ENCODE results near the gene DHX8.
A peak's percentile ranks its signal among the peaks of the same experiment; 100 is the strongest.

DHX8 gene

GRCh38 chr17:43543300-43543699, 59.5 kb downstream of the DHX8 start:
- no peak for TF ChIP-seq PAX5 (IDR thresholded peaks at IDR 0.05; ENCODE audit: insufficient read depth, low read length, severe bottlenecking)
- TF ChIP-seq TAF1 (IDR thresholded peaks at IDR 0.05; ENCODE audit: low read depth, low read length), result no peak
- TF ChIP-seq POLR2AphosphoS5 (IDR thresholded peaks at IDR 0.05; ENCODE audit: low read depth, low read length), result no peak
- no peak for TF ChIP-seq POU2F2 (IDR thresholded peaks at IDR 0.05; ENCODE audit: low read depth, low read length)
- TF ChIP-seq POLR2A (IDR thresholded peaks at IDR 0.05; ENCODE audit: low read depth, low read length), result no peak
- no peak for TF ChIP-seq SPI1 (IDR thresholded peaks at IDR 0.05; ENCODE audit: low read depth, low read length)
- FAIRE-seq (no peak), DNase-seq (ENCODE audit: insufficient read length, low spot score) (no peak)

GRCh38 chr17:43543771-43544575, 60.2 kb downstream of the DHX8 start:
- FAIRE-seq, result no peak
- TF ChIP-seq TAF1 (IDR thresholded peaks at IDR 0.05; ENCODE audit: low read depth, low read length), result no peak
- peak; percentile 21; the same call in 1 of the 2 replicates for TF ChIP-seq SPI1 (IDR thresholded peaks at IDR 0.05; ENCODE audit: low read depth, low read length)
- DNase-seq (ENCODE audit: insufficient read length, low spot score), result no peak

- TF ChIP-seq POLR2A (IDR thresholded peaks at IDR 0.05; ENCODE audit: low read depth, low read length), result no peak
- TF ChIP-seq POLR2AphosphoS5 (IDR thresholded peaks at IDR 0.05; ENCODE audit: low read depth, low read length), result no peak
- TF ChIP-seq POU2F2 (IDR thresholded peaks at IDR 0.05; ENCODE audit: low read depth, low read length), result no peak
- no peak for TF ChIP-seq TAF1 (IDR thresholded peaks at IDR 0.05; ENCODE audit: low read depth, low read length)
- no peak for TF ChIP-seq SPI1 (IDR thresholded peaks at IDR 0.05; ENCODE audit: low read depth, low read length)
- no peak for TF ChIP-seq PAX5 (IDR thresholded peaks at IDR 0.05; ENCODE audit: insufficient read depth, low read length, severe bottlenecking)
- DNase-seq (ENCODE audit: insufficient read length, low spot score) (no peak), FAIRE-seq (no peak)
Measured at GRCh38 chr17:43545383-43545632, 61.5 kb downstream of the DHX8 start.

DNA sequence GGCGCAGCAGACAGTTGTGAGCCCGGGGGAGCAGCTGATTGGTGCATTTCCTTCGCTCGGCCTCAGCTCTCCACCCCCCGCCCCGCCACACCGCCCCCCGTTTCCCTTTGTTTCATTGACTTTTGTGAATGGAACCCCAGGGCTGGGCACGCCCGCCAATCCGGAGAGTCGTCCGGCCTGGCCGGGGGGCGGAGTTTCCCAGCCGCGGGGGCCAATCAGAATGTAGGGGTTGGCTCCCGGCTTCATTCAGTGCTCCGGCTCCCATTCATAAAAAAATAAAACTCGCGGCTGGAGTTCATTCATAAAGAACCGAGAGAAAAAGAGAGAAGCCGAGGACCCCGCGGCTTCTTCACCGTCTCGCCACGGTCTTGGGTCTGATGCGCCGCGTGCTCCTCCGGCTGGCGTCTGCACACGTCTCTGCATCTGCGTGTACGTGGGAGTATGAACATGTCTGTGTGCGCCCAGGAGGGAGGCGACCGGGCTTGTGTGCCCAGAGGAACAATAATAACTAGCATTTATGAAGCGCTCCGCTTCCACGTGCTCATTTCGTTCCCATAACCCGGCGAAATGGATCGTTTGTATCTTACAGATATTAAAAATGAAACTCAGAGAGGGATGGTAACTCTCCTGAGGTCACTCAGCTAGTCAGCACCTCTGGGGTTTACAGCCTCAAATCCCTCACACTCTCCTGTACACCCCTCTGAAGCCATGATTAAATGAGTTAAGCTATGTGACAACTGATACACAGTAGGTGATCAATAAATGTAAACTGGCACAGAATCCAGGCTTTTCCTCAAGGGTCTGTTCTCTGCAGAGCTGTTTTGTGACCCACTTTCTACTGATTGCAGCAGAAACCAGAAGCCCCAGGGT, 62.8 kb downstream of the DHX8 start, which contains the start of gene ETV4:
Gene ETV4 (minus strand): TSS at position 22 of the 870 bp plus-strand sequence. CDS start 723 bp downstream, outside the sequence.
- TF ChIP-seq PAX5 (IDR thresholded peaks at IDR 0.05; ENCODE audit: insufficient read depth, low read length, severe bottlenecking) (no peak), POLR2A (IDR thresholded peaks at IDR 0.05; ENCODE audit: low read depth, low read length) (no peak), POU2F2 (IDR thresholded peaks at IDR 0.05; ENCODE audit: low read depth, low read length) (no peak), SPI1 (IDR thresholded peaks at IDR 0.05; ENCODE audit: low read depth, low read length) (no peak), TAF1 (IDR thresholded peaks at IDR 0.05; ENCODE audit: low read depth, low read length) (no peak), POLR2AphosphoS5 (IDR thresholded peaks at IDR 0.05; ENCODE audit: low read depth, low read length) (no peak)
- DNase-seq (ENCODE audit: insufficient read length, low spot score) (peak; percentile 94), FAIRE-seq (peak; percentile 57)

GRCh38 chr17:43547189-43547550, 63.4 kb downstream of the DHX8 start:
- no peak for DNase-seq (ENCODE audit: insufficient read length, low spot score)
- FAIRE-seq, result no peak
- TF ChIP-seq SPI1 (IDR thresholded peaks at IDR 0.05; ENCODE audit: low read depth, low read length) (no peak), POU2F2 (IDR thresholded peaks at IDR 0.05; ENCODE audit: low read depth, low read length) (no peak), POLR2AphosphoS5 (IDR thresholded peaks at IDR 0.05; ENCODE audit: low read depth, low read length) (no peak), PAX5 (IDR thresholded peaks at IDR 0.05; ENCODE audit: insufficient read depth, low read length, severe bottlenecking) (no peak)

- DNase-seq (ENCODE audit: insufficient read length, low spot score) (no peak), FAIRE-seq (no peak)
- TF ChIP-seq POU2F2 (IDR thresholded peaks at IDR 0.05; ENCODE audit: low read depth, low read length) (no peak), PAX5 (IDR thresholded peaks at IDR 0.05; ENCODE audit: insufficient read depth, low read length, severe bottlenecking) (no peak), SPI1 (IDR thresholded peaks at IDR 0.05; ENCODE audit: low read depth, low read length) (no peak), POLR2A (IDR thresholded peaks at IDR 0.05; ENCODE audit: low read depth, low read length) (no peak), TAF1 (IDR thresholded peaks at IDR 0.05; ENCODE audit: low read depth, low read length) (no peak), POLR2AphosphoS5 (IDR thresholded peaks at IDR 0.05; ENCODE audit: low read depth, low read length) (no peak)
Measured at GRCh38 chr17:43547659-43548256, 64.0 kb downstream of the DHX8 start.

DNA sequence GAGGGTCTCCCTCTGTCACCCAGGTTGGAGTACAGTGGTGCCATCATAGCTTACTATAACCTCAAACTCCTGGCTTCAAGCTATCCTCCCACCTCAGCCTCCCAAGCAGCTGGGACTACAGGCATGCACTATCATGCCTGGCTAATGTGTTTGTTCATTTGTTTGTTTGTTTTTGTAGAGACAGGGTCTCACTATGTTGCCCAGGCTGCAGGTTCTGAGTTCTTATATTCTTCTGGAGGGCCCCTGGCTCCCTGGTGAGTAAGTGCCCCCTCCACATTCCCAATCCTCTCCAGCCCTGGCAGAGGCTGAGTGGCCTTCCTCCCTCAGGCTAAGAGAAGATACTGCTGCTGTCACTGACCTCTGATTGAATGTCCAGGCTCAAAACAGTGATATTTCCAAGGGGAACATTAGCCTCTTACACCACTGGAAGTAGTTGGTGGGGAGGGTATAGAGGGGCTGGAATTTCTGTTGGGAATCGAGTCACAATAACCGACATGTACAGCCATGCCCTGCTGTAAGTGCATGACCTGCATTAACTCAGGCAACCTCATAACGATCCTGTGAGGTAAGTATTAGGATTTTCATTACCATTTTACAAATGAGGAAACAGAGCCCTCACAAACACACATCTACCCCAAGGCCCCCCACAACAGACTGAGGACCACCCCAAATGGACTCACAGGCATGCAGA, 65.1 kb downstream of the DHX8 start:
- no peak for DNase-seq (ENCODE audit: insufficient read length, low spot score)
- no peak for TF ChIP-seq POLR2AphosphoS5 (IDR thresholded peaks at IDR 0.05; ENCODE audit: low read depth, low read length)
- no peak for TF ChIP-seq POLR2A (IDR thresholded peaks at IDR 0.05; ENCODE audit: low read depth, low read length)
- no peak for TF ChIP-seq POU2F2 (IDR thresholded peaks at IDR 0.05; ENCODE audit: low read depth, low read length)
- no peak for TF ChIP-seq PAX5 (IDR thresholded peaks at IDR 0.05; ENCODE audit: insufficient read depth, low read length, severe bottlenecking)
- TF ChIP-seq TAF1 (IDR thresholded peaks at IDR 0.05; ENCODE audit: low read depth, low read length), result no peak
- no peak for TF ChIP-seq SPI1 (IDR thresholded peaks at IDR 0.05; ENCODE audit: low read depth, low read length)
- no peak for FAIRE-seq

- DNase-seq (ENCODE audit: insufficient read length, low spot score), result no peak
- no peak for FAIRE-seq
- TF ChIP-seq POLR2AphosphoS5 (IDR thresholded peaks at IDR 0.05; ENCODE audit: low read depth, low read length), result no peak
Measured at GRCh38 chr17:43549496-43549895, 65.7 kb downstream of the DHX8 start.

DNA sequence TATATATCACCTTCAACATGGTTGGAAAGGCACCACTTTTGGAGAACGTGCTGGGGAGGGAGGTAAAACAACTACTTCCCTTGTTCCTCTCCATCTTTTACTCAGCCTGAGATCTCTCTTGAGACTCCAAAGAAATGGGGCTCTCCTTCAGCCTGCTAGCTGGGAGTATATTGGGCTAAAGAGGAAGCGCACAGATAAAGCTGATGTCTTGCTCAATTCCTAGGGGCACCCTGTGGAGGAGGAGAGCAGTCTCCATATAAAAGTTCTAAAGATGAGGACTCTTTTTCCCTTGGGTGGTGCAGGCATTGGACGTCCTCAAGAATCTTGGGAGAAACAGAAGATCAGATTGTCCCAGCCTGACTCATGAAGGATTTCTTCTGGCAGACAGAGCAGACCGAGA, 67.0 kb downstream of the DHX8 start:
- TF ChIP-seq POLR2A (IDR thresholded peaks at IDR 0.05; ENCODE audit: low read depth, low read length) (no peak), TAF1 (IDR thresholded peaks at IDR 0.05; ENCODE audit: low read depth, low read length) (no peak), PAX5 (IDR thresholded peaks at IDR 0.05; ENCODE audit: insufficient read depth, low read length, severe bottlenecking) (no peak), POU2F2 (IDR thresholded peaks at IDR 0.05; ENCODE audit: low read depth, low read length) (no peak), POLR2AphosphoS5 (IDR thresholded peaks at IDR 0.05; ENCODE audit: low read depth, low read length) (no peak), SPI1 (IDR thresholded peaks at IDR 0.05; ENCODE audit: low read depth, low read length) (no peak)

More for the DNA sequence above, 67.0 kb downstream of the DHX8 start:
- FAIRE-seq (no peak), DNase-seq (ENCODE audit: insufficient read length, low spot score) (no peak)

Measured in GM12891 (cell line).